ENCODE results near the gene UBE2C. TPM values are rescaled to one million over a fixed set of nuclear protein-coding genes. Genes with fewer than 3 reads are reported as not detected.
"Not testable (repeated sequence)": the region's sequence is repeated elsewhere in the genome, so short reads cannot be mapped to it uniquely, and the experiment has no call there.

UBE2C gene
- 442 TPM for polyA plus RNA-seq (2013, experiment 1 of 2)
- polyA plus RNA-seq (2013, experiment 2 of 2) = 450 TPM

GRCh38 chr20:45812157-45813005, at the start of gene UBE2C:
Gene UBE2C, plus strand, starts transcription at chr20:45812644. Its CDS starts 52 bp downstream, at chr20:45812696.
- Histone ChIP-seq H3K79me1 (ENCODE audit: low read length) (peaks cover 12% of the 10 kb centered on the region), H2BK15ac (replicated peaks; ENCODE audit: low read depth) (no peak within 1 kb of the TSS), H3K4me3 (ENCODE audit: low read length) (peak within 1 kb of the TSS; percentile 100), H3K23ac (ENCODE audit: low read length) (peak within 1 kb of the TSS; percentile 75), H3K56ac (ENCODE audit: low read length) (peak within 1 kb of the TSS; percentile 99), H2BK5ac (ENCODE audit: low read length) (peak within 1 kb of the TSS; percentile 78), H3K27ac (ENCODE audit: low read depth, low read length) (peak within 1 kb of the TSS; percentile 59), H3K9ac (ENCODE audit: low read length) (peak within 1 kb of the TSS; percentile 100), H3K79me2 (ENCODE audit: control insufficient read depth, insufficient read depth, low read length) (peaks cover 23% of the 10 kb centered on the region), H4K8ac (ENCODE audit: low read depth, low read length) (peak within 1 kb of the TSS; percentile 31), H3K18ac (ENCODE audit: low read length) (peak within 1 kb of the TSS; percentile 72), H2BK120ac (ENCODE audit: low read depth, low read length) (no peak within 1 kb of the TSS), H2AK5ac (ENCODE audit: low read length) (peak within 1 kb of the TSS; percentile 99), H3K36me3 (ENCODE audit: control insufficient read depth, insufficient read depth, low read length) (peaks cover 18% of the 10 kb centered on the region), H3K4ac (ENCODE audit: low read depth, low read length) (peak within 1 kb of the TSS; percentile 76), H3K4me2 (ENCODE audit: low read length) (peak within 1 kb of the TSS; percentile 60), H3K4me1 (ENCODE audit: control insufficient read depth, low read depth, low read length) (peaks cover 4% of the 10 kb centered on the region), H3K27me3 (ENCODE audit: insufficient read depth, low read length, poor library complexity) (no peaks in the 10 kb centered on the region), H4K5ac (ENCODE audit: low read length) (no peak within 1 kb of the TSS)
- DNase-seq = peak; percentile 100
- WGBS (ENCODE audit: extremely low coverage, insufficient coverage, low lambda C conversion rate) = no CpG with 5 or more reads among the region's 65 CpGs

GRCh38 chr20:45764618-45765282, 47.7 kb upstream of the UBE2C start:
- DNase-seq = peak; percentile 72

DNA sequence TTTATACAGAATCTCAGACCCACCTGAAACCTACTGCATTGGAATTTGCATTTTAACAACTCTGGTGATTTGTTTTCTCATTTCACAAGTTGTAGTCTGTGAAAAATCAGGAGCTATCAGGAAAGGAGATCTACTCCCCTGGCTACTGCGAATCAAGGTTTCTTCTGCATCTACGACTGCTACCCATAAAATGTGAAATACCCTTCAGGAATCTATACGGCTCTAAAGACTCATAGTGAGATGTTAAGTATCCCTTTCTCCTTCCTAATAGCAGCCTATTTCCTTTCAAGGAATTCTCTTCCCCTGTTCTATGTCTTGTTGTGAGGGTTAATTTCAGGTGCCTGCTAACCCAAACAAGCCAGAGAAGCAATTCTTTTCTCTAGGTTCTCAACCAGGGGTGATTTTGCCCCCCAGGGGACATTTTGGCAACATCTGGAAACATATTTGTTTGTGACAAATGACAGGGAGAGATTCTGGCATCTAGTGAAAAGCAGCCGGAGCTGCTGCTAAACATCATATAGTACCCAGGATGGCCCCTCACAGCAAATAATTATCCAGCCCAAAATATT, 47.1 kb upstream of the UBE2C start:
- peak overlapping the region; percentile 94 for H3K27ac ChIP-seq (ENCODE audit: low read depth, low read length)
- peak overlapping the region; percentile 99 for H2BK120ac ChIP-seq (ENCODE audit: low read depth, low read length)
- peak overlapping the region; percentile 72 for H3K9ac ChIP-seq (ENCODE audit: low read length)
- H2BK15ac ChIP-seq (replicated peaks; ENCODE audit: low read depth) = peak overlapping the region; percentile 99
- H3K4ac ChIP-seq (ENCODE audit: low read depth, low read length) = peak overlapping the region; percentile 93
- peak overlapping the region; percentile 3 for H3K4me2 ChIP-seq (ENCODE audit: low read length)
- peak overlapping the region; percentile 62 for H3K18ac ChIP-seq (ENCODE audit: low read length)
- no peaks in the 10 kb centered on the region for H3K36me3 ChIP-seq (ENCODE audit: control insufficient read depth, insufficient read depth, low read length)
- no peaks in the 10 kb centered on the region for H3K79me1 ChIP-seq (ENCODE audit: low read length)
- peak overlapping the region; percentile 85 for H3K23ac ChIP-seq (ENCODE audit: low read length)
- no peaks in the 10 kb centered on the region for H3K27me3 ChIP-seq (ENCODE audit: insufficient read depth, low read length, poor library complexity)
- WGBS (ENCODE audit: extremely low coverage, insufficient coverage, low lambda C conversion rate) = no CpG with 5 or more reads among the region's 4 CpGs
- no peaks in the 10 kb centered on the region for H3K79me2 ChIP-seq (ENCODE audit: control insufficient read depth, insufficient read depth, low read length)
- no peak overlapping the region for H3K4me3 ChIP-seq (ENCODE audit: low read length)
- H2AK5ac ChIP-seq (ENCODE audit: low read length) = no peak overlapping the region
- DNase-seq = peak; percentile 87
- H4K5ac ChIP-seq (ENCODE audit: low read length) = peak overlapping the region; percentile 59
- peaks cover 7% of the 10 kb centered on the region for H3K4me1 ChIP-seq (ENCODE audit: control insufficient read depth, low read depth, low read length)
- H4K8ac ChIP-seq (ENCODE audit: low read depth, low read length) = no peak overlapping the region
- H2BK5ac ChIP-seq (ENCODE audit: low read length) = peak overlapping the region; percentile 99
- H3K56ac ChIP-seq (ENCODE audit: low read length) = peak overlapping the region; percentile 88

More at GRCh38 chr20:45764618-45765282, 47.7 kb upstream of the UBE2C start:
- Histone ChIP-seq H3K27ac (ENCODE audit: low read depth, low read length) (peak overlapping the region; percentile 94), H2BK15ac (replicated peaks; ENCODE audit: low read depth) (peak overlapping the region; percentile 99), H3K18ac (ENCODE audit: low read length) (peak overlapping the region; percentile 62), H2BK120ac (ENCODE audit: low read depth, low read length) (peak overlapping the region; percentile 45), H3K4ac (ENCODE audit: low read depth, low read length) (peak overlapping the region; percentile 55), H3K56ac (ENCODE audit: low read length) (peak overlapping the region; percentile 42), H2BK5ac (ENCODE audit: low read length) (peak overlapping the region; percentile 59)
- H2AK5ac ChIP-seq (ENCODE audit: low read length); H3K79me1 ChIP-seq (ENCODE audit: low read length); H3K4me1 ChIP-seq (ENCODE audit: control insufficient read depth, low read depth, low read length); H3K79me2 ChIP-seq (ENCODE audit: control insufficient read depth, insufficient read depth, low read length); H4K8ac ChIP-seq (ENCODE audit: low read depth, low read length); H3K27me3 ChIP-seq (ENCODE audit: insufficient read depth, low read length, poor library complexity); H3K4me3 ChIP-seq (ENCODE audit: low read length); H3K9ac ChIP-seq (ENCODE audit: low read length); H3K4me2 ChIP-seq (ENCODE audit: low read length); H3K36me3 ChIP-seq (ENCODE audit: control insufficient read depth, insufficient read depth, low read length); H3K23ac ChIP-seq (ENCODE audit: low read length); H4K5ac ChIP-seq (ENCODE audit: low read length): not testable (repeated sequence)
- WGBS (ENCODE audit: extremely low coverage, insufficient coverage, low lambda C conversion rate) = no CpG with 5 or more reads among the region's 13 CpGs

DNA sequence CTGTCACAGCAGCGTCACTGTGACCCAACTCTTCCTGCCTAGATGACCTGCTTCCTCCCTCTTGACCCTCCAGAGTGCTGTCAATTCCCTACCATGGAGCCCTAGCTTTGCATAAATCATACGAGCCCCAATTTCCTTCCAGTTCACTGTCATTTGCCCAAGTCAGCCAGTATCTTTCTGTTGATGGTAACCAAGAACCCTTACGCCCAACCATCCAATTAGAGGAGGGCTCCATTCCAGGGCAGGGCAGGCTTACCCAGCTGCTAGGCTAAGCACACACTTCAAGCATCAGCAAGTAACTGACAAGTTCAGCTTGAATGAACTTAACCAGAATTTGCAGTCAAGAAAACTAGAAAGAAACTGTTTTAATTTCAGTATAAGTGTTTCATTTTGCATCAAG, 46.5 kb upstream of the UBE2C start:
- Histone ChIP-seq H3K79me1 (ENCODE audit: low read length) (no peaks in the 10 kb centered on the region), H2BK5ac (ENCODE audit: low read length) (peak overlapping the region; percentile 99), H3K36me3 (ENCODE audit: control insufficient read depth, insufficient read depth, low read length) (no peaks in the 10 kb centered on the region), H2BK120ac (ENCODE audit: low read depth, low read length) (peak overlapping the region; percentile 99), H2BK15ac (replicated peaks; ENCODE audit: low read depth) (peak overlapping the region; percentile 99), H3K27ac (ENCODE audit: low read depth, low read length) (peak overlapping the region; percentile 94), H3K9ac (ENCODE audit: low read length) (peak overlapping the region; percentile 72), H3K27me3 (ENCODE audit: insufficient read depth, low read length, poor library complexity) (no peaks in the 10 kb centered on the region), H3K56ac (ENCODE audit: low read length) (peak overlapping the region; percentile 88), H3K4me2 (ENCODE audit: low read length) (peak overlapping the region; percentile 15), H3K79me2 (ENCODE audit: control insufficient read depth, insufficient read depth, low read length) (no peaks in the 10 kb centered on the region), H3K4me3 (ENCODE audit: low read length) (no peak overlapping the region), H4K5ac (ENCODE audit: low read length) (peak overlapping the region; percentile 59), H3K4me1 (ENCODE audit: control insufficient read depth, low read depth, low read length) (peaks cover 7% of the 10 kb centered on the region), H3K18ac (ENCODE audit: low read length) (peak overlapping the region; percentile 62), H2AK5ac (ENCODE audit: low read length) (peak overlapping the region; percentile 98), H4K8ac (ENCODE audit: low read depth, low read length) (peak overlapping the region; percentile 79), H3K23ac (ENCODE audit: low read length) (peak overlapping the region; percentile 85), H3K4ac (ENCODE audit: low read depth, low read length) (peak overlapping the region; percentile 93)
- peak; percentile 51 for DNase-seq
- WGBS (ENCODE audit: extremely low coverage, insufficient coverage, low lambda C conversion rate) = no CpG with 5 or more reads among the region's 3 CpGs

DNA sequence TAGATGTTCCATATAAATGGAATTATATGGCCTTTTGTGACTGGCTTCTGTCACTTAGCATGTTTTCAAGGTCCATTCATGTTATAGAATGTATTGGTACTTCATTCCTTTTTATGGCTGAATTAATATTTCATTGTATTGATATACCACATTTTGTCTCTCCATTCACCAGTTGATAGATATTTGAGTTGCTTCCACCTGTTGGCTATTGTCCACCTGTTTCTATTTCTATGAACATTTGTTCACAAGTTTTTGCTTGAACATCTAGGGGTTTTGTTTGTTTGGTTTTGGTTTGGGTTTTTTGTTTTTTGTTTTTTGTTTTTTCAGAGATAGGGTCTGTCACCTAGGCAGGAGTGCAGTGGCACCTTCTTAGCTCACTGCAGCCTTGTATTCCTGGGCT, 44.0 kb upstream of the UBE2C start:
- no peak overlapping the region for H3K4me2 ChIP-seq (ENCODE audit: low read length)
- H2AK5ac ChIP-seq (ENCODE audit: low read length) = peak overlapping the region; percentile 78
- H2BK5ac ChIP-seq (ENCODE audit: low read length) = no peak overlapping the region
- no peaks in the 10 kb centered on the region for H3K27me3 ChIP-seq (ENCODE audit: insufficient read depth, low read length, poor library complexity)
- no peak overlapping the region for H4K8ac ChIP-seq (ENCODE audit: low read depth, low read length)
- H4K5ac ChIP-seq (ENCODE audit: low read length) = no peak overlapping the region
- no peak overlapping the region for H3K27ac ChIP-seq (ENCODE audit: low read depth, low read length)
- no peaks in the 10 kb centered on the region for H3K79me2 ChIP-seq (ENCODE audit: control insufficient read depth, insufficient read depth, low read length)
- peaks cover 7% of the 10 kb centered on the region for H3K4me1 ChIP-seq (ENCODE audit: control insufficient read depth, low read depth, low read length)
- H3K9ac ChIP-seq (ENCODE audit: low read length) = no peak overlapping the region
- DNase-seq = no peak
- H2BK15ac ChIP-seq (replicated peaks; ENCODE audit: low read depth) = no peak overlapping the region
- H3K4me3 ChIP-seq (ENCODE audit: low read length) = no peak overlapping the region
- no peaks in the 10 kb centered on the region for H3K79me1 ChIP-seq (ENCODE audit: low read length)
- peak overlapping the region; percentile 97 for H3K18ac ChIP-seq (ENCODE audit: low read length)
- H2BK120ac ChIP-seq (ENCODE audit: low read depth, low read length) = peak overlapping the region; percentile 98
- no peaks in the 10 kb centered on the region for H3K36me3 ChIP-seq (ENCODE audit: control insufficient read depth, insufficient read depth, low read length)
- no peak overlapping the region for H3K56ac ChIP-seq (ENCODE audit: low read length)
- no peak overlapping the region for H3K23ac ChIP-seq (ENCODE audit: low read length)
- peak overlapping the region; percentile 72 for H3K4ac ChIP-seq (ENCODE audit: low read depth, low read length)
